Immature natural killer cell (primary cell): Measurements from ENCODE around the gene ATG4A. TPM values are rescaled to one million over a fixed set of nuclear protein-coding genes. Genes with fewer than 3 reads are reported as not detected.

Source experiments
- DNase-seq, 3 donors: peaks; one replicate each; pipeline ENCODE4 v3.0.0; 2022; ENCODE audit warnings: mixed read lengths in 1 of 3
- H3K27ac Mint-ChIP-seq, 6 donors: one replicate each; pipeline ENCODE4 v1.8.0; 2020; ENCODE audit warnings: mixed read lengths in 6 of 6, mild to moderate bottlenecking in 5 of 6, inconsistent platforms in 4 of 6, moderate library complexity in 3 of 6
- H3K27me3 Mint-ChIP-seq, 3 donors: one replicate each; pipeline ENCODE4 v1.8.0; 2020 to 2021; ENCODE audit warnings: low read depth in 3 of 3, mild to moderate bottlenecking in 3 of 3, mixed read lengths in 3 of 3, moderate library complexity in 3 of 3, inconsistent platforms in 1 of 3
- H3K36me3 Mint-ChIP-seq, 3 donors: one replicate each; pipeline ENCODE4 v1.8.0; 2020; ENCODE audit warnings: mixed read lengths in 3 of 3, inconsistent platforms in 2 of 3, mild to moderate bottlenecking in 2 of 3
- H3K4me1 Mint-ChIP-seq, 2 donors: one replicate each; pipeline ENCODE4 v1.8.0; 2020; ENCODE audit warnings: inconsistent platforms in 2 of 2, mild to moderate bottlenecking in 2 of 2, mixed read lengths in 2 of 2, moderate library complexity in 1 of 2
- H3K4me3 Mint-ChIP-seq, 5 donors: one replicate each; pipeline ENCODE4 v1.8.0; 2020; ENCODE audit warnings: mild to moderate bottlenecking in 5 of 5, mixed read lengths in 5 of 5, inconsistent platforms in 3 of 5, moderate library complexity in 3 of 5
- H3K9me3 Mint-ChIP-seq, 6 donors: one replicate each; pipeline ENCODE4 v1.8.0; 2020; ENCODE audit warnings: mild to moderate bottlenecking in 6 of 6, mixed read lengths in 6 of 6, inconsistent platforms in 4 of 6, moderate library complexity in 3 of 6
- polyA plus RNA-seq, 3 donors: library from polyadenylated mRNA; unstranded; fragments of 300-500 nt; fragmentation: Illumina TruSeq; gene quantifications; one replicate each; pipeline ENCODE4 v1.2.3, GENCODE V29; 2021

Gene ATG4A
- polyA plus RNA-seq, 3 donors from 2014 or later, result 19.4 to 43.2 (median 27.9) TPM

DNA sequence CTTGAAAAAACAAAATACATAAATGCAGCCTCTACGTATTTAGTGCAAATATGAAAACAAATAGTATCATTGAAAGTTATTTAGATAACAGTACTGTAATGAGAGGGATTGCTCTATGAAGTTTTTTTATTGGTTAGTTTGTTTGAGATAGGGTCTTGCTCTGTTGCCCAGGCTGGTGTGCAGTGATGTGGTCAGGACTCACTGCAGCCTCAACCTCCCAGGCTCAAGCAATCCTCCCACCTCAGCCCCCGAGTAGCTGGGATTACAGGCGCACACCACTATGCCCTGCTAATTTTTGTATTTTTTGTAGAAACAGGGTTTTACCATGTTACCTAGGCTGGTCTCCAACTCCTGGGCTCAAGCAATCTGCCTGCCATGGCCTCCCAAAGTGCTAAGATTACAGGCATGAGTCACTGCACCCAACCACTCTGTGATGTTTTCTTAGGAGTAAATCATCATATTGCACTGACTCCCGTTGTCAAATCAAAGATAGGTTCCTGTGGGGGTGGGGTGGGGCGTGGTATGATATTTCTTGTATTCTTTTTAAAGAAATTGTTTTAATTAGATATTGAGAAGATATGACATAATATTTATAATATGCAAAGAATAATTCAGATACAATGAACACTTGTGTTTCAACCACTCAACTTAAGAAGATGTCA lies 75.8 kb downstream of the ATG4A start:
- Mint-ChIP-seq H3K4me1 (no peaks in the 10 kb centered on the region), H3K27ac (no peak overlapping the region), H3K4me3 (no peak overlapping the region), H3K9me3 (no peaks in the 10 kb centered on the region), H3K27me3 (peaks cover 0 to 7% (median 6%) of the 10 kb centered on the region in 3 donors), H3K36me3 (no peaks in the 10 kb centered on the region)
- DNase-seq, result no peak

DNA sequence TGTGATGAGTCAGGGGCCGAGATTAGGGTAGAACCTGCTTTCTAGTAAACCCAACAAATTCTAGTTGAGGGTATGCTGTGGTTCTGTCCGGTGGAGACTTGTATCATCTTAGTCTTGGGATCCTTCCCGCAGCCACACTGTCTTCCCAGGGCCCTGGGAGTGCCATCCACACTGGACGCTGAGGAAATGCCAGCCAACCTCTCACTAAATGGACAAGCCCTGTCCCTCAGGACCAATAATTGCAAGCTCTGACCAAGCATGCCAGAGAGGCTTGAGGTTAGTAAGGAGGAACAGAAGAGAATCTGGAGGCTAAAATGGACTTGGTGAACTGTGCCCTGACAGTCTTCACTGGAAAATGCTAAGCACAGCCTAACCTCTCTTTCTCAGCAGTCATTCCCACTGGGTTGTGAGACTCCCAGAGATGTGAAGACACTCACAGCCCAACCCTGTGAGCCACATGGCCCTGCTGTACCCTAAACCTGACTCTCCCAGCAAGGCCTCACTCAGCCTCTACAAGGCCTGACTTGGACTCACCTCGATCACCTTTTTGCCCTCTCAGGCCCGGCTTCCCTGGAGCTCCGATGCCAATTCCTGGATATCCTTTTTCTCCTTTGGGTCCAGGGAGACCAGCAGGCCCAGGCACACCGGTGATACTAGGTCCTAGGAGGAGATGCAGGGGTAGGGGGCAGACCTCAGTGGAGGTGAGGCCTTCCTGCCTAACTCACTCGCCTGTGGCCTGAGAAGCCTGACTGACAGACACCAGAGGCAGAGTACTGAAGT lies 77.6 kb downstream of the ATG4A start:
- Mint-ChIP-seq H3K36me3 (no peaks in the 10 kb centered on the region), H3K4me1 (no peaks in the 10 kb centered on the region), H3K9me3 (no peaks in the 10 kb centered on the region), H3K4me3 (no peak overlapping the region), H3K27me3 (peaks cover 2 to 5% (median 2%) of the 10 kb centered on the region in 3 donors), H3K27ac (no peak overlapping the region)
- no peak for DNase-seq

DNA sequence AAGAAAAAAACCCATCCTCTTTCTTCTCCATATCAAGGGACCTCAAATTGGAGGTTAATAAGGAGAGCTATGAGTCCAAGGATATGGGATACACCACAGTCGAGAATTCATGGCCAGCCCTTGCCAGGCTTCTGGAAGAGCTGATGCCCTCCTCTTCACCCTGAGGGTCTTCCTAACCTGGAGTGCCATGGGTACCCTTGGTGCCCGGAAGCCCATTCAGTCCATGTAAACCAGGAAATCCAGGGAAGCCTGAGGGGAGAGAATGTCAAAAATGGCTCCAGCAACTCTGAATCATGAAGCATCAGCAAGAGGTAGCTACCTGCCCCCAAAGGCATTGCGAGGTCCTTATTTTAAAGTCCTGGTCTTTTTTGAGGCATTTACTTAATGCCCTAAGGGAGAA lies 78.2 kb downstream of the ATG4A start:
- Mint-ChIP-seq H3K27me3 (peaks cover 2 to 5% (median 2%) of the 10 kb centered on the region in 3 donors), H3K4me3 (no peak overlapping the region), H3K9me3 (no peaks in the 10 kb centered on the region), H3K27ac (no peak overlapping the region), H3K4me1 (no peaks in the 10 kb centered on the region), H3K36me3 (no peaks in the 10 kb centered on the region)
- no peak for DNase-seq

DNA sequence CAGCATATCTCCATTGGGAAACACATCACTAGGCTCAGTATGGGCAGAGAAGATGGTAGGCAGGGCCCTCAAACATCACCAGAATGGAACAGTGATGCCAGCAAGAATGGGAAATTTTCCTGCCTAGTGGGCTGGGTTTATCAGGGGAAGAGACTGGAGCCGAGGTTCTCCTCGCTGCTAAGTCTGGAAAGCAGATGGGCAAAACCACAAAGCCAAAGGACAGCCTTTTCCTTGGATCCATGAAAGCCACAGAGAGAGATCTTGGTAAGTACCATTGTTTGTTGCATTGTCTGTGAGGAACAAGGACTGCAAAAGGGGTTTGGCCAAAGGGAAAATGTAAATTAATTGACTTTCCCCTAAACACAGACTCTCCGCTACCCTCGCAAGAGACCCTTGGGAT lies 80.1 kb downstream of the ATG4A start:
- H3K4me1 Mint-ChIP-seq, result no peaks in the 10 kb centered on the region
- no peak for DNase-seq
- H3K27ac Mint-ChIP-seq, result no peak overlapping the region
- H3K36me3 Mint-ChIP-seq, result no peaks in the 10 kb centered on the region
- peaks cover 2 to 5% (median 2%) of the 10 kb centered on the region in 3 donors for H3K27me3 Mint-ChIP-seq
- H3K4me3 Mint-ChIP-seq, result no peak overlapping the region
- no peaks in the 10 kb centered on the region for H3K9me3 Mint-ChIP-seq

DNA sequence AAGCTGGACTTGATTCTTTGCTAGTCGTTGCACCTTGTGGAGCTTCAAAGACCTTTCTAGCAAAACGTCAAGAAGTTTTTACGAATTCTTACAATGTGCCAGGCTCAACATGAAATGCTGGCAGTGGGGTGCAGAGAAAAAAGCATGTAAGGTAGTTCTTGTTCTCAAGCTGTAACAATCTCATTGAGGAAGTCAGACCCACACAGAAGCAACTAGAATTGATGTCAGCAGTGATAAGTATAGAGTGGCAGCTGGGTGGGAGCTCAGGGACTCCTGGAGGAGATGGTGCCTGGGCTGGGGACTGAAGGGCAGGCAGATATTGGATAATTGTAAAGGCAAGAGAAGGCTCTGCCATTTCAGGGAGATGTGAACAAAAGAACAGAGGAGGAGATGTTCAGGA lies 82.3 kb downstream of the ATG4A start:
- no peak for DNase-seq
- Mint-ChIP-seq H3K4me1 (no peaks in the 10 kb centered on the region), H3K4me3 (no peak overlapping the region), H3K27me3 (peaks cover 2 to 8% (median 5%) of the 10 kb centered on the region in 3 donors), H3K36me3 (no peaks in the 10 kb centered on the region), H3K9me3 (no peaks in the 10 kb centered on the region), H3K27ac (no peak overlapping the region)

DNA sequence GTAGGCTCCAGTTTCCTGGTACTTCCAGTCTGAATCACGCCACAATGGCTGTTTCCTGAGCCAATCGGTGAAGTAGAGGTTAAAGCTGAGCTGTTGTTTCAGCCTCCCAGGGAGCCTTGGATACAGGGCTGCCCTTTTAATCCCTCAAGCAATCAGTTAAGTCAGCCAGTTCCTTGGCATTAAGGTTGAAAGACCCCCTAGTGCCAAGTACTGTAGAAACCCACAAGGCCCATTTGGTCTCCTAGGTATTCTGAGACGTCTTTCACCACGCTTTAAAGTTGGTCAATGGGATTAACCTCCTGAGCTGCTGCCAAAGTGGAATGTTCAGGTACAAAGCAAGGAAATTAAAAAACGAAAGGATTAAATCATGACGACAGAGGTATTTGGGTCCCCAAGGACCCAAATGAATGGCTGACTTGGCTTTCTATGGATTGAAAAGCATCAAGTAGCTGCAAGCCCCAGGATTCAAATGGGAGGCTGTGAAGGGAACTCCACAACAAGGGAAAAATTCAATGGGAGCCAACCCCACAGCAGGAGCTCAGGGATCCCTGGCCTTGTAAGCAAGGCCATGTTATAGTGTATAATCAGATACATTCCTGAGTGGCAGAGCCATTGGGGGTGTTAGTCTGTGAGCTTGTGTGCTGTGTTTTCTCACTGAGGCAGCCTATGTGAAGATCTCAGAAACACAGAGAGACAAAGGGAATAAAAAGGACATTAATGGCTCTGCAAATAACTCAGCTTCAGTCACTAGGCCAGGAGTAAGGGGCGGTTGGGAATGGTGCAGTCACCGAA lies 86.0 kb downstream of the ATG4A start:
- H3K9me3 Mint-ChIP-seq, result no peaks in the 10 kb centered on the region

DNA sequence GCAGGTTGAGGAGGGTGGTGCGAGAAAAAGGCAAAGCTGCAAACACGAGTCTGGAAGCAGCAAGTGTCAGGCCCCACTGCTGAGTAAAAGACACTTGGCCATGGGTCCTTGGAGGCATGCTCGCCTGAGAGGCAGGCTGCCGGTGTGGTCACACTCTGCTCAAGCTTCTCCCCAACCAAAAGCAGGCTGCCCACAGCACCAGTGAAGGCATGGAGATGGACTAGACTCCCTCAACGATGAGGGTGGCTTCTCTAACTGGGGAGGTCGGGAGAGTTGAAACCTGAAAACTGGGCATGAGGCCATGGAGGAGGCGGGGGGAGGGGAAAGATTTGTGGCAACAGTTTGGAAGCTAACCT lies 86.5 kb downstream of the ATG4A start:
- Mint-ChIP-seq H3K4me3 (no peak overlapping the region), H3K9me3 (no peaks in the 10 kb centered on the region), H3K4me1 (no peaks in the 10 kb centered on the region), H3K27ac (no peak overlapping the region), H3K36me3 (no peaks in the 10 kb centered on the region), H3K27me3 (peaks cover 2 to 7% (median 7%) of the 10 kb centered on the region in 3 donors)
- DNase-seq, result no peak

More for the DNA sequence above, 86.0 kb downstream of the ATG4A start:
- Mint-ChIP-seq H3K4me1 (no peaks in the 10 kb centered on the region), H3K27me3 (peaks cover 2 to 7% (median 5%) of the 10 kb centered on the region in 3 donors), H3K36me3 (no peaks in the 10 kb centered on the region), H3K4me3 (no peak overlapping the region), H3K27ac (no peak overlapping the region)
- no peak for DNase-seq

DNA sequence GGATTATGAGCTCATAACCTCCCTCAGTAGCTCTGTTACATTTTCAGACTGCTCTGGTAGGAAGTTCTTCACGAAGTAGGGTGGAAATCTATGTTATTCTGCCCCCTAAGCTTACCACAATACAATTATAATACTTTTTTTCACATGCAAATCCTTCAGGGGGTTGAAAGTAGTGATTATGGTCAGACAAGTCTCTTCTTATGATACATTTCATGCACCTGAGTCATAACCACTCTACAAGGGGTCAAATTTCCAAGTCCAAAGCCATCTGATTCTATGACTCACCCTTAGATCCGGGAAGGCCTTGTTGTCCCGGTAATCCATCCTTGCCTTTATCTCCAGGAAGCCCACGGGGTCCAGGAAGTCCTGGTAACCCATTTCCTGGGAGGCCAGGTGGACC lies 95.2 kb downstream of the ATG4A start:
- Mint-ChIP-seq H3K27me3 (peaks cover 4 to 7% (median 5%) of the 10 kb centered on the region in 3 donors), H3K36me3 (no peaks in the 10 kb centered on the region)

DNA sequence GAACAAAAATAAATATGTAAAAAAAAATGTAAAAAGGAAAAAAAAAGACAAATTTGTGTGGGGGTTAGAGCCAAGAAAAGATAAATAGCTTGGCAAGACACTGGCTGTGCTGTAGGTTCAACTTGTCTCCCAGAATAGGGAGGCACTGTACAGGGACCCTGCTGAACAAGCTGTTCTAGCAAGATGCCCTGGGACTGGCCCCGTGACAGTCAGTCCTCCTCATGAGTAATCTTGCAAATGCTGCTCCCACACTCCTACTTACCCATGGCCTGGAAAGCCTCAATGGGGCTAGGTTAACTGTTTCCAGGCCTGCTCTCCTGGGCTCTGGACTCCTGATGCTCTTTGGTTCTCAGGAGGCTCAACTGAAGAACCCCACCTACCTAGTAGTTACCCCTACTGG lies 106.8 kb downstream of the ATG4A start:
- Mint-ChIP-seq H3K27me3 (peaks cover 0 to 11% (median 7%) of the 10 kb centered on the region in 3 donors), H3K36me3 (no peaks in the 10 kb centered on the region), H3K4me3 (no peak overlapping the region), H3K27ac (no peak overlapping the region), H3K9me3 (no peaks in the 10 kb centered on the region), H3K4me1 (no peaks in the 10 kb centered on the region)
- no peak for DNase-seq

More for the DNA sequence above, 95.2 kb downstream of the ATG4A start:
- H3K9me3 Mint-ChIP-seq, result no peaks in the 10 kb centered on the region
- H3K4me1 Mint-ChIP-seq, result no peaks in the 10 kb centered on the region
- no peak for DNase-seq
- no peak overlapping the region for H3K27ac Mint-ChIP-seq
- H3K4me3 Mint-ChIP-seq, result no peak overlapping the region

DNA sequence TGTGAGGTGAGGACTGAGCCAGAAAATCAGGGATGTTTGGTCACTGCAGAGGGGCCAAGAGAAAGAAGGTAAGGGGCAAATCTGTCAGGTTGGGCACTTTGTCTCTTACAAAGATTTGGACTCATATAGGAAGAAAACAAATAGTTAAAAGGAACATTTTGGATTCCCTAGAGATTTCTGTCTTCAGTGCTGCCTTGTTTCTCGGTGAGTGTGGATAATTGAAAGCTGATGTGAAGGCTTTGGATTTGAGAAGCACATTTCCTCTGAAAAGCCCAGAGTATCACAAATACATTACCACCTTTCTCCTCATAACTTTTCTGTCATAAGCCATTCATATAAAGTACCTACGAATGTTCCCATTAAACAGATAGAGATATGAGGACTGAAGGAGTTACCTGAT lies 107.5 kb downstream of the ATG4A start:
- Mint-ChIP-seq H3K4me1 (no peaks in the 10 kb centered on the region), H3K27ac (no peak overlapping the region), H3K27me3 (peaks cover 0 to 11% (median 7%) of the 10 kb centered on the region in 3 donors), H3K9me3 (no peaks in the 10 kb centered on the region), H3K4me3 (no peak overlapping the region), H3K36me3 (no peaks in the 10 kb centered on the region)
- no peak for DNase-seq

DNA sequence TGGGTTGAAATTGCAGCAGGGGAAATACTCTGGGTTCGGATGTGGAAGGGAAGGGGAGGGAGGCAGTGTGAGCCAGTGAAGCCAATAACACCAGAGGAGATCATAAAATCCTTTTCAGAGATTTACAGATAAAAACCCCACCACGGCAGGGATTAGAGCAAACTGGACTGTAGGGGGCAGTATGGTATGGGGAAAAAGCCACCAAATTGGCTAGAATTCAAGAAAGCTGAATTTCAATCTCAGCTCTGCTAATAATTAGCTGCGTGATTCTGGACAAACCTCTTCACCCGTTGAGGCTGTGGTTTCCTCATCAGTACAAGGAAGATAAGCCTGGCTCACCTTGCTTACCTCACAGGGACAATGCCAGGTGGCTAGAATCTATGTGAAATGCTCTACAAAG lies 108.1 kb downstream of the ATG4A start:
- H3K4me1 Mint-ChIP-seq, result no peaks in the 10 kb centered on the region
- no peaks in the 10 kb centered on the region for H3K36me3 Mint-ChIP-seq
- H3K27ac Mint-ChIP-seq, result no peak overlapping the region
- no peaks in the 10 kb centered on the region for H3K9me3 Mint-ChIP-seq
- H3K27me3 Mint-ChIP-seq, result peaks cover 0 to 17% (median 6%) of the 10 kb centered on the region in 3 donors
- DNase-seq, result peak in 1 of 3 donors; percentile 3
- H3K4me3 Mint-ChIP-seq, result no peak overlapping the region

DNA sequence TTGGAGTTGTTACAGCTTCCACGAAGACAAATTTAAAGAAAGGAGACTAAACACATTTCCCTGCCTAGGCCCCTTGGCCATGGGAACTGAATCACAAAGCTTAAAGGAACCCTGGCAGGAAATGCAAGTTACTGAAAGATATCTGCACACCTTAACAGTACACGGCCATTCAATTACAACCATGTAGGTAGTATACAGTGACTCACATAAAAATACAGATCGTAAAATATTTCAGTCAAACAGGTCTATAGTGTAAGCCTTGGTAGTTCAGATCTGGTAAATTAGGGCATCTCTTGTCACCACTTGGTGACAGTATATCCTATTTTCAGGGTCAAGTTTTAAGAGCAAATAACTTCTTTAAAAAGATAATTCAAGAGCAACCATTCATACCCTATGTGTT lies 112.0 kb downstream of the ATG4A start:
- DNase-seq, result no peak
- H3K27ac Mint-ChIP-seq, result no peak overlapping the region
- H3K4me3 Mint-ChIP-seq, result no peak overlapping the region
- no peaks in the 10 kb centered on the region for H3K36me3 Mint-ChIP-seq
- no peaks in the 10 kb centered on the region for H3K9me3 Mint-ChIP-seq
- peaks cover 2 to 16% (median 10%) of the 10 kb centered on the region in 3 donors for H3K27me3 Mint-ChIP-seq
- H3K4me1 Mint-ChIP-seq, result no peaks in the 10 kb centered on the region
